HG03139 (cell line): ENCODE results near the gene DOCK1.
"Not testable (repeated sequence)": the region's sequence is repeated elsewhere in the genome, so short reads cannot be mapped to it uniquely, and the experiment has no call there.

ENCODE experiments used
- ATAC-seq: cut with Tn5 transposase; IDR thresholded peaks from one replicate; pipeline ENCODE4 v1.9.1; 2021; ENCODE audit not compliant: unreplicated experiment

The DOCK1 gene

GRCh38 chr10:126904818-126905701, at the start of gene DOCK1:
TSS of gene DOCK1 (plus strand) at chr10:126905428. CDS start at chr10:126905518, 90 bp downstream.
- no peak for ATAC-seq

DNA sequence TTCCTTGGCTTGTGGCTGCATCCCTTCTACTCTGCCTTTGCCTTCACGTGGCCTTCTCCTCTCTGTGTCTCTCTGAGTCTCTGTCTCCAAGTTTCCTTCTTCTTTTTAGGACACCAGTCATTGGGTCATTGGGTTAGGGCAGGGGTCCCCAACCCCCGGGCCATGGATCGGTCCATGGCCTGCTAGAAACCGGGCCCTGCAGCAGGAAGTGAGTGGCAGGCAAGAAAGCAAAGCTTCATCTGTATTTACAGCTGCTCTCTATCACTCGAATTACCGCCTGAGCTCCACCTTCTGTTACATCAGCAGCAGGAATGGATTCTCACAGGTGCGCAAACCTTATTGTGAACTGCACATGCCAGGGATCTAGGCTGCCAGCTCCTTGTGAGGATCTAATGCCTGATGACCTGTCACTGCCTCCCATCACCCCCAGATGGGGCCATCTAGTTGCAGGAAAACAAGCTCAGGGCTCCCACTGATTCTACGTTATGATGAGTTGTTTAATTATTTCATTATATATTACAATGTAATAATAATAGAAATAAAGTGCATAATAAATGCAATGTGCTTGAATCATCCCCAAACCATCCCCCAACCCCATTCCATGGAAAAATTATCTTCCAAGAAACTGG, 47.9 kb upstream of the DOCK1 start:
- no peak for ATAC-seq

DNA sequence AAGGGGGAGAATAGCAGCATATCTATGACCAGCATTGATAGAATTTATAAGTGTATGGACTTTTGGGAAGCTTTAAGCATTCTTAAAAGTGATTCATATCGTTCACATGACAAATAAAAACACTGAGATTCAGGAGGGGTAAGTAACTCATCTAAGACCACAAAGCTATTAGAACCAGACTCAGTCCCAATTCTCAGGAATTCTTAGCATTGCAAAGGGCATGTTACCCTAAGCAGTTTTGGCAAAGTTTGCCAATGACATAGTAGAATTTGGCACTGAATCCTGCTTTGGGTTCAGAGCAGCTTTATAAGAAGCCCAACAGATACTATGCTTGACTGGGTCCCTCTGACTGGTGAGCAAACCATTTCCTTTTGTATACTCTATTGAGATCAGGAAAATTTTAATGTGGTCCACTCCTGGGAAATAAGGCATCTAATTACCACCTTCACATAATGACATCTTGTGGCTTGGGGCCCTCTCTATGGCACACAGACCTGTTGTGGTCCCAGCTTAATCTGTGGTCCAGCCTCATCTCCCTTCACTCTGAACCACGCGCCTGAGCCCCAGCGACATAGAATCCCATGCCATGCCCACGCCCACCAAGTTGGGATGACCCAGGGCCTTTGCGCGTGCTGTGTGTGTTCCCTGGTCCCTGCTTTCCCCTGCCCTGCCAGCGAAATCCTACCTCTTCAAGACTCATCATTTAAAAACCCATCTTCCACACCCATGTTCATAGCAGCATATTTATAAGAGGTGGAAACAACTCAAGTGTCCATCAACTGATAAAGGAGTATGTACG, 37.5 kb upstream of the DOCK1 start:
- ATAC-seq: no peak

DNA sequence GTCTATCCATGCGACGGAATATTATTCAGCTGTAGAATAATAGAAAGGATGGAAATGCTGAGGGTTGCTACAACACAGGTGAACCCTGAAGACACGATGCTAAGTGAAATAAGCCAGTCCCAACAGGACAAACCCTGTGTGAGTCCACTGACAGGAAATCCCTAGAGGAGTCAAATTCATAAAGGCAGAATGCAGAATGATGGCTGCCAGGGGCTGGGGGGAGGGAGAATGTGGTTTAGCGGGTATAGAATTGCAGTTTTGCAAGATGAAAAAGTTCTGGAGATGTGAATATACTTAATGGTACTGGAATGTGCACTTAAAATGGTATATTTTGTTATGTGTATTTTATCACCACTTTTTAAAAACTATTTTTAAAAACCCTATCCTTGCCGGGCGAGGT, 36.9 kb upstream of the DOCK1 start:
- ATAC-seq: no peak

DNA sequence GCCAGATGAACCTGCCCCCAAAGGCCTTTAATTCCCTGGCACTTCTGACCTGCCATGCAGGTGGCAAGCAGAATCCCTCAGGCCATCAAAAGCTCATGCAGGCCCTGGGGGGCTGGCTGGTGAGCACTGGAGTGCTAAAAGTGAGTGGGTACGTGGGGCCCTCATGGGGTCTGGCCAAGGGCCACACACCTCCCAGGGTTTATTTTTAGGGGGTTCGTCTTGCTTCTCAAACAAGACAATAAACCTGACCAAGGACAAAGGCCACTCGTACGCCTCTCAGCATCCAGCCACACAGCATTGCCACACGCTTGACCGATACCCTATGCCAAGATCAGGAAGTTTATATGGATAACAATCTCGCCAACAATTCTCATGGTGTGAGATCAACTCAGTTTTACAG, 33.1 kb upstream of the DOCK1 start:
- no peak for ATAC-seq

DNA sequence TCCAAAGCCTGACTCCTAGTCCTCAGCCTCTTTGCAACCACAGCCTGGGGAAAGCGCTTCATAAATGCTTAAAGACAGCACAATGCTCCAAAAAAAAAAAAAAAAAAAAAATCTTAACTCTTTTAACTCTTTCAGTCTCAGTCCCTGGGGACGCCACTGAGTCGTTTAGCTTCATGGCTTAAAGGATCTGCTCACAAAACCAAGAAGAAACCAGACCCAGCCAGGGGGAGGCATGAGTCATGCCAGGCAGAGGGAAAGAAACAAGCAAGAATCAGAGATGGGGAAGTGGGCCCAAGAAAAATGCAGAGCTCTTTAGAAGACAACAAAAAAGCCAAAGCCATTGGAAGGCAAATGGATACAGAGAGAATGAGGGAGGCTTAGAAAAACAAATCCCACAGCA, 32.5 kb upstream of the DOCK1 start:
- ATAC-seq: no peak

DNA sequence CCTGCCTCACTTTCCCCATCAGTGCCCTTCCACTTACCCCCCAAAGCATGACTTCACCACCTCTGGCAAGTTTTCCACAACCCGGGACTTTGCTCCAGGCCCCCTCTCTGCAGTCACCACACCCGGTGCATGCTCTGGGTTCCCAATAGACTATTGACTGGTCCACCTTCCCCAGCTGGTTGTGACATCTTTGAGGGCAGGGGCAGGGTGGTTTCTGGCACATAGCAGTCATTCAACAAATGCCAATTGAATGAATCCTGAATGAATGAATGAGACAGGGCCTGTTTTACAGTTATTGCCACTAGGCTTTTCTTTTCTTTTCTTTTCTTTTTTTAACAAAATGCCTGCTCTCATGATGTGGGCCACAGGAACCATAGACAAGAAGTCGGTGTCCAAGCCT, 28.8 kb upstream of the DOCK1 start:
- no peak for ATAC-seq

DNA sequence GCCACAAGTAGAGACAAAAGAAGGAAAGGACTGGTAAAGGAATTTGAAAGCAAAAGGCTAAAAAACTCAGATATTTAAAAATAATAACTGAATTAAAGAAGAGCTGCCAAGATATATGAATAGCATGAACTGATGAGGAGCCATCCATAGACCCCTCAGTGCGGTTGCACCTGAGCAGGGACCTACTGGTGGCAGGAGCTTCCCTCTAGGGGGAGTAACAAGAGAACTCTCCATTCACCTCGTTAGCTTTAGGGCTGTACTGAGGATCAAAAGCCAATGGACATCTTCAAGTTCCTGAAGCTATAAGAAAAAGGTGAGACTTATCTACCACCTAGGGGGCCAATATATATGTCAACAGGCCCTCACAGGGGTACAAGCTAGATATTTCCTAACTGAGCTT, 27.8 kb upstream of the DOCK1 start:
- ATAC-seq: no peak

GRCh38 chr10:126878594-126878993, 26.6 kb upstream of the DOCK1 start:
- ATAC-seq: no peak

GRCh38 chr10:126880926-126881325, 24.3 kb upstream of the DOCK1 start:
- ATAC-seq: no peak

DNA sequence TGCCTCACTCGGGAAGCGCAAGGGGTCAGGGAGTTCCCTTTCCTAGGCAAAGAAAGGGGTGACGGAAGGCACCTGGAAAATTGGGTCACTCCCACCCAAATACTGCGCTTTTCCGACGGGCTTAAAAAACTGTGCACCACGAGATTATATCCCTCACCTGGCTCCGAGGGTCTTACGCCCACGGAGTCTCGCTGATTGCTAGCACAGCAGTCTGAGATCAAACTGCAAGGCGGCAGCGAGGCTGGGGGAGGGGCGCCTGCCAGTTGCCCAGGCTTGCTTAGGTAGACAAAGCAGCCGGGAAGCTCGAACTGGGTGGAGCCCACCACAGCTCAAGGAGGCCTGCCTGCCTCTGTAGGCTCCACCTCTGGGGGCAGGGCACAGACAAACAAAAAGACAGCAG, 23.2 kb upstream of the DOCK1 start:
- ATAC-seq: not testable (repeated sequence)

DNA sequence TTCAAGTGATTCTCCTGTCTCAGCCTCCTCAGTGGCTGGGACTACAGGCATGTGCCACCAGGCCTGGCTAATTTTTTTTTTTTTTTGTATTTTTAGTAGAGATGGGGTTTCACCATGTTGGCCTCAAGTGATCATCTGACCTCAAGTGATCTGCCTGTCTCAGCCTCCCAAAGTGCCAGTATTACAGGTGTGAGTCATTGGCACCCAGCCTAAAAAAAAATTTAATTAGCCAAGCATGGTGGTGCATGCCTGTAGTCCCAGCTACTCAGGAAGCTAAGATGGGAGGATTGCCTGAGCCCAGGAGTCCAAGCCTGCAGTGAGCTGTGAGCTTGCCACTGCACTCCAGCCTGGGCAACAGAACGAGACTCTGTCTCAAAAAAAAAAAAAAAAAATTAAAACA, 16.8 kb upstream of the DOCK1 start:
- ATAC-seq: not testable (repeated sequence)

GRCh38 chr10:126889421-126889820, 15.8 kb upstream of the DOCK1 start:
- ATAC-seq: no peak

- ATAC-seq: not testable (repeated sequence)
These were observed 14.4 kb upstream of the DOCK1 start for GRCh38 chr10:126890797-126891196.

DNA sequence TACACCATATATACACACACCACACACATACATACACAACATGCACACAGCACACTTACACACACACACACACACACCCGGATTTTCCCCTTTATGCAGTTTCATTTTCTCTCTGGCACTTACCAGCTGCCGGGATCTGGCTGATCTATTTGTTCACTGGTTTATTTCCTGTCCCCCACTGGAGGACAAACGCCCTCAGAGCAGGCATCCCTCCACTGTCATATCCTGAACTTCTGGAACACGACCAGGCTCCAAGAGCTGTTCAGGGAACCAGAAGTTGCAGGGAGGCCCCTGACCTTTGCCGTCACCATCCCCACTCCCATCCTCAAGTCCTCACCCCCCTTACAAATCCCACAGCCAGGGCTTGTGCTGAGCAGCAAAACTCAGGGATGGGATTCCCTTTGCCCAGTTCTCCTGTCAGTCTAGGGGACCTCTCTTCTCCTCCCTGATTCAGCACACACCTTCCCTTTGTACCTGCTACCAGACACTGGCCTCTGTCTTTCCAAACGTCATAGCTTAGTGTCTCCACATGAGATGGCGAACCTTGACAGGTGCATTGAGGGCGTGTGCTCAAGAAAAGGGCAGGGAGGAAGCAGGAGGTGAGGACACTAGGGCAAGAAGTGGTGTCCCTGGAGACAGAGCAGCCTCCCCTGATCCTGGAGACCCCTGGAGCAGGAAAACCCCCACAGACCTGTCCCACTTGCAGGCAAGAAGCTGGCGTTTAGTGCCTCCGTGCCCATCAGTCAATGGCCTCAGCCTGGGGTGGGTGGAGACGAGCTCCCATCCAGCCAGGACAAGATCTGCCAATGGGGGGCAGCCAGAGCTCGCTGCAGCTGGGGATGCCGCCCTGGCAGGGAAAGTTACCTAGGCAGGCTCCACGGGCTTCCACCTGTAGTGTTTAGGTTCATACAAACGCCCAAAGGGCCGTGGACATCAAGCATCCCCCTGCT, 12.7 kb upstream of the DOCK1 start:
- no peak for ATAC-seq

- ATAC-seq: no peak
These were observed 12.0 kb upstream of the DOCK1 start for GRCh38 chr10:126893206-126893605.

- ATAC-seq: no peak
These were observed 11.4 kb upstream of the DOCK1 start for GRCh38 chr10:126893841-126894240.

DNA sequence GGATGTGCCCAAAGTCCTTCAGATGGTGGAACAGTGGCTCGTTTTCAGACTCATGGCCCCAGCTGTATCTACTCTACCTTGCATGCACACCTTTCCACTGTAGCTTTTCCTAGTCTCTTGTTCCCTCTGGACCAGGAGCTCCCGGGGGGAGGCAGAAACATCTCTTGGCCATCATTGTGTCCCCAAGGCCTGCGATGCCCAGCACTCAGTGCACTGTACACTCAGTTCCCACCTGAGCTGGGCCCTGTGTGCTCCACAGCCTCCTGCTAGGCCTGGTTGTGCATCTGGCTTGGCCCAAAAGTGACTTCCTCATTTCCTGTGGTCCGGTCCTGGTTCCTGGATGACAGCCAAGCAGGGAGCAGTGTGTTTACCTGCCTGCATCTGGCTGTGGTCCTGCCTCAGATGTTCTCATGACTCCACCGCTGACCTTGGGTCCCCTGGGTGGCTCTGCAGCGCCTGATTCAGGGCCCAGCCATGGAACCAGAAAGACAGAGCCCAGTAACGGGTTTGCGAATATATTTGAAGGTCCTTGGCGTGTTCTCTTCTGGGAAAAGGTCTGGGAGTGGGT, 9.9 kb upstream of the DOCK1 start:
- no peak for ATAC-seq

DNA sequence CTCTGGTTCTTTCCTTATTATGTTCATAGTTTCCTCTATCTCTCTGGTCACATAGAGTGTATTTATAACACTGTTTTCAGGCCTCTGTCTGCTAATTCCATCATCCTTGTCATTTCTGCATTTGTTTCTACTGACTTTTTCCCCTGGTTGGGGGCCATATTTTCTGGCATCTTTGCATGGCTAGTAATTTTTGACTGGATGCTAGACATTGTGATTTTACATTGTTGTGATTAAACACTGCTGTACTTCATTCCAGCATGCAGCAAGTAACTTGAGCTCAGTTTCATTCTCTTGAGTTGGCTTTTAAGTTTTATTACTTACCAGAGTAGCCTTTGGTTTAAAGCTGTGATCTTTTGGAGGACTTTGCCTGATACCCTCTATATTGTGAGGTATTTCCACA, 6.8 kb upstream of the DOCK1 start:
- ATAC-seq: no peak

DNA sequence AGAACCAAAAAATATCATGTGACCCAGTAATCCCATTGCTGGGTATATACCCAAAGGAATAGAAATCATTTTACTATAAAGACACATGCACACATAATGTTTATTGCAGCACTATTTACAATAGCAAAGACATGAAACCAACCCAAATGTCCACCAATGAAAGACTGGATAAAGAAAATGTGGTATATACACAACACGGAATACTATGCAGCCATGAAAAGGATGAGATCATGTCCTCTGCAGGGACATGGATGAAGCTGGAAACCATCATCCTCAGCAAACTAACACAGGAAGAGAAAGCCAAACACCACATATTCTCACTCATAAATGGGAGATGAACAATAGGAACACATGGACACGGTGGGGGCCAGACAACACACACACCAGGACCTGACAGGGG, 5.7 kb upstream of the DOCK1 start:
- not testable (repeated sequence) for ATAC-seq
